ENCODE results near the gene KCNQ1OT1.

GRCh38 chr11:2655016-2655719 is 44.6 kb downstream of the KCNQ1OT1 start:
- TF ChIP-seq CTCF (IDR thresholded peaks at IDR 0.05; ENCODE audit: poor library complexity) (no peak), EZH2 (IDR thresholded peaks at IDR 0.05; ENCODE audit: borderline replicate concordance) (no peak)

Measured in hepatocyte (in vitro differentiated cells).